Measurements from ENCODE around the gene CLASP1.
"Not testable (repeated sequence)": the region's sequence is repeated elsewhere in the genome, so short reads cannot be mapped to it uniquely, and the experiment has no call there.

CLASP1 gene

GRCh38 chr2:121617042-121617599 lies 32.1 kb downstream of the CLASP1 start:
- no peak for DNase-seq (ENCODE audit: low read depth, low spot score)

GRCh38 chr2:121613774-121614173 lies 35.5 kb downstream of the CLASP1 start:
- no peak for DNase-seq (ENCODE audit: low read depth, low spot score)

GRCh38 chr2:121613152-121613551 lies 36.1 kb downstream of the CLASP1 start:
- DNase-seq (ENCODE audit: low read depth, low spot score) = no peak

GRCh38 chr2:121611730-121612705 lies 37.2 kb downstream of the CLASP1 start:
- DNase-seq (ENCODE audit: low read depth, low spot score) = no peak

GRCh38 chr2:121611048-121611649 lies 38.1 kb downstream of the CLASP1 start:
- not testable (repeated sequence) for DNase-seq (ENCODE audit: low read depth, low spot score)

- not testable (repeated sequence) for DNase-seq (ENCODE audit: low read depth, low spot score)
These were observed 38.8 kb downstream of the CLASP1 start for GRCh38 chr2:121610487-121610874.

- no peak for DNase-seq (ENCODE audit: low read depth, low spot score)
These were observed 40.3 kb downstream of the CLASP1 start for GRCh38 chr2:121608967-121609366.

GRCh38 chr2:121608367-121608766 lies 40.9 kb downstream of the CLASP1 start:
- DNase-seq (ENCODE audit: low read depth, low spot score) = no peak

- DNase-seq (ENCODE audit: low read depth, low spot score) = no peak
These were observed 43.2 kb downstream of the CLASP1 start for GRCh38 chr2:121605820-121606733.

GRCh38 chr2:121603185-121603584 lies 46.1 kb downstream of the CLASP1 start:
- no peak for DNase-seq (ENCODE audit: low read depth, low spot score)

- no peak for DNase-seq (ENCODE audit: low read depth, low spot score)
These were observed 49.2 kb downstream of the CLASP1 start for GRCh38 chr2:121599963-121600651.

- no peak for DNase-seq (ENCODE audit: low read depth, low spot score)
These were observed 51.2 kb downstream of the CLASP1 start for GRCh38 chr2:121598087-121598486.

- DNase-seq (ENCODE audit: low read depth, low spot score) = no peak
These were observed 52.8 kb downstream of the CLASP1 start for GRCh38 chr2:121596221-121597080.

GRCh38 chr2:121595012-121595891 lies 54.0 kb downstream of the CLASP1 start:
- no peak for DNase-seq (ENCODE audit: low read depth, low spot score)

GRCh38 chr2:121591199-121591598 lies 58.1 kb downstream of the CLASP1 start:
- no peak for DNase-seq (ENCODE audit: low read depth, low spot score)

- DNase-seq (ENCODE audit: low read depth, low spot score) = no peak
These were observed 60.9 kb downstream of the CLASP1 start for GRCh38 chr2:121588357-121588756.

GRCh38 chr2:121587131-121587530 lies 62.1 kb downstream of the CLASP1 start:
- no peak for DNase-seq (ENCODE audit: low read depth, low spot score)

- no peak for DNase-seq (ENCODE audit: low read depth, low spot score)
These were observed 64.5 kb downstream of the CLASP1 start for GRCh38 chr2:121584741-121585140.

- DNase-seq (ENCODE audit: low read depth, low spot score) = no peak
These were observed 65.7 kb downstream of the CLASP1 start for GRCh38 chr2:121583555-121583954.
